Adrenal gland (tissue), 12 donors: Measurements from ENCODE around the gene KLF15. TPM values are rescaled to one million over a fixed set of nuclear protein-coding genes. Genes with fewer than 3 reads are reported as not detected.

Experiments
- DNase-seq, 7 donors: peaks; one replicate each; pipeline ENCODE4 v3.0.0-alpha.2; 2019 to 2020
- H3K27ac ChIP-seq, 5 donors: fragments of 200-600 bp; sonication (generic) in 4 of 5; 1 replicate in 3 of 5; 2 replicates in 2 of 5; pipeline versions ENCODE4 v1.5.1 to v1.8.0; 2016 to 2020; ENCODE audit warnings: mild to moderate bottlenecking in 1 of 5
- H3K27me3 ChIP-seq: fragments of 200-600 bp; 2 replicates; pipeline ENCODE4 v1.8.0; 2021
- H3K36me3 ChIP-seq, 2 donors: fragments of 200-600 bp; replicated peaks in 1 of 2; 1 replicate in 1 of 2; 2 replicates in 1 of 2; pipeline versions ENCODE4 v1.5.1 to v1.8.0; 2018 to 2022
- H3K4me1 ChIP-seq, 2 donors: fragments of 200-600 bp; replicated peaks in 1 of 2; 1 replicate in 1 of 2; 2 replicates in 1 of 2; pipeline versions ENCODE4 v1.5.1 to v1.8.0; 2018 to 2021
- H3K4me3 ChIP-seq, 4 donors: fragments of 200-600 bp; sonication (generic) in 3 of 4; one replicate each; pipeline ENCODE4 v1.5.1; 2016 to 2018
- H3K9me3 ChIP-seq, 3 donors: fragments of 200-600 bp; sonication (generic) in 1 of 3; replicated peaks in 1 of 3; 1 replicate in 2 of 3; 2 replicates in 1 of 3; pipeline versions ENCODE4 v1.5.1 to v1.8.0; 2016 to 2021
- CTCF ChIP-seq, 6 experiments: fragments of 450-650 bp in 4 of 6; fragments of 200-600 bp in 2 of 6; sonication (generic) in 1 of 6; IDR thresholded peaks; 1 replicate in 5 of 6; 2 replicates in 1 of 6; pipeline versions ENCODE4 v1.5.1 to v1.8.0; 2016 to 2021; ENCODE audit warnings: antibody characterized with exemption in 6 of 6, mild to moderate bottlenecking in 2 of 6, moderate library complexity in 1 of 6
- POLR2A ChIP-seq, 2 donors: fragments of 450-650 bp; IDR thresholded peaks; one replicate each; pipeline ENCODE4 v1.6.1; 2017; ENCODE audit warnings: antibody characterized with exemption in 2 of 2, mild to moderate bottlenecking in 2 of 2, moderate library complexity in 1 of 2
- WGBS, 4 donors: extraction: QIAGEN DNeasy Blood & Tissue Kit in 2 of 4; methylation state at CpG; one replicate each; pipeline versions ENCODE4 v1.1.5 to v1.1.7; 2013 to 2017; 5-methylcytosine and 5-hydroxymethylcytosine counted together
- intact Hi-C, 2 donors: fragments of 100-400 bp; cut with DNase I; formaldehyde crosslinking; loops; one replicate each; pipeline versions ENCODE4 v1.14.1 to v1.15.0; 2022 to 2023
- polyA plus RNA-seq, 3 donors: library from polyadenylated mRNA; stranded (reverse); fragments of 200-250 nt in 2 of 3; fragments of 350-450 nt in 1 of 3; fragmentation: Illumina TruSeq in 1 of 3; extraction: RNeasy Lipid Tissue Mini Kit (QIAGEN cat#74804) in 1 of 3; gene quantifications; one replicate each; pipeline ENCODE4 v1.2.3, GENCODE V29; 2013 to 2014
- total RNA-seq, 9 donors: library from RNA; depleted of rRNA in 4 of 9; stranded (reverse); fragments of >200 nt in 4 of 9; fragments of 120-200 nt in 1 of 9; fragmentation: NEBNext Ultra II Directional in 1 of 9; extraction: Animal tissue kit (Norgen Biotek cat#: 25700) in 1 of 9; gene quantifications; one replicate each; pipeline versions ENCODE4 v1.1.0 to v1.2.4, GENCODE V29; 2013 to 2023
- donor health status: healthy with polysubstance abuse.
- donor health status: Bipolar disorder and iron deficiency.
- donor health status: DM: yes; HTN: yes; CAD: no.
- donor health status: DM: no; HTN: no; CAD: no.
- donor health status: DM: no; HTN: no; CAD: no.
- donor health status: DM: yes; HTN: yes; CAD: no.

Gene KLF15
- total and polyA plus RNA-seq, 12 donors = 2.0 to 22.4 (median 11.8) TPM

GRCh38 chr3:126306888-126307482 is 50.2 kb downstream of the KLF15 start:
- H3K9me3 ChIP-seq = peaks cover 0 to 12% (median 7%) of the 10 kb centered on the region in 3 donors
- no peak for DNase-seq
- H3K4me3 ChIP-seq = no peak overlapping the region
- no peaks in the 10 kb centered on the region for H3K36me3 ChIP-seq
- 78 to 91% (median 86%) methylated on average over 4 to 8 of the region's 8 CpGs for WGBS, 4 donors
- H3K27me3 ChIP-seq = no peaks in the 10 kb centered on the region
- H3K27ac ChIP-seq = no peak overlapping the region
- intact Hi-C loops = no loop called here
- no peaks in the 10 kb centered on the region for H3K4me1 ChIP-seq
- TF ChIP-seq CTCF (IDR thresholded peaks at IDR 0.05) (no peak), POLR2A (IDR thresholded peaks at IDR 0.05) (no peak)

GRCh38 chr3:126306397-126306796 is 50.8 kb downstream of the KLF15 start:
- Histone ChIP-seq H3K27ac (no peak overlapping the region), H3K27me3 (no peaks in the 10 kb centered on the region)

GRCh38 chr3:126305427-126305826 is 51.8 kb downstream of the KLF15 start:
- Histone ChIP-seq H3K9me3 (peaks cover 0 to 12% (median 8%) of the 10 kb centered on the region in 3 donors), H3K4me1 (no peaks in the 10 kb centered on the region), H3K27me3 (no peaks in the 10 kb centered on the region), H3K4me3 (no peak overlapping the region), H3K36me3 (no peaks in the 10 kb centered on the region), H3K27ac (no peak overlapping the region)
- no peak for DNase-seq
- TF ChIP-seq POLR2A (IDR thresholded peaks at IDR 0.05) (no peak), CTCF (IDR thresholded peaks at IDR 0.05) (no peak)
- intact Hi-C loops = no loop called here

More at GRCh38 chr3:126306397-126306796, 50.8 kb downstream of the KLF15 start:
- Histone ChIP-seq H3K4me3 (no peak overlapping the region), H3K36me3 (no peaks in the 10 kb centered on the region), H3K4me1 (no peaks in the 10 kb centered on the region), H3K9me3 (peaks cover 0 to 12% (median 8%) of the 10 kb centered on the region in 3 donors)
- intact Hi-C loops = no loop called here
- no peak for TF ChIP-seq POLR2A (IDR thresholded peaks at IDR 0.05)
- TF ChIP-seq CTCF (IDR thresholded peaks at IDR 0.05) = no peak
- no peak for DNase-seq
- 79 to 85% (median 81%) methylated on average over 7 of the region's 7 CpGs for WGBS, 4 donors

GRCh38 chr3:126304704-126305103 is 52.5 kb downstream of the KLF15 start:
- WGBS, 4 donors = 50 to 62% (median 53%) methylated on average over 3 of the region's 3 CpGs
- TF ChIP-seq POLR2A (IDR thresholded peaks at IDR 0.05) (no peak), CTCF (IDR thresholded peaks at IDR 0.05) (no peak)
- Histone ChIP-seq H3K27ac (no peak overlapping the region), H3K4me1 (no peaks in the 10 kb centered on the region), H3K27me3 (no peaks in the 10 kb centered on the region), H3K9me3 (peaks cover 0 to 12% (median 8%) of the 10 kb centered on the region in 3 donors), H3K36me3 (no peaks in the 10 kb centered on the region), H3K4me3 (no peak overlapping the region)
- DNase-seq = no peak
- intact Hi-C loops = no loop called here
